ENCODE measurements around the gene EP400.

EP400 gene

GRCh38 chr12:131990066-131990979 lies 40.6 kb downstream of the EP400 start:
- peak; percentile 53 for DNase-seq

GRCh38 chr12:131990980-131991305 lies 41.2 kb downstream of the EP400 start:
- DNase-seq: no peak

- DNase-seq: no peak
Observed at GRCh38 chr12:131991816-131992430, 42.2 kb downstream of the EP400 start.

GRCh38 chr12:131994589-131994988 lies 44.8 kb downstream of the EP400 start:
- no peak for DNase-seq

- no peak for DNase-seq
Observed at GRCh38 chr12:132000286-132000872, 50.6 kb downstream of the EP400 start.

- DNase-seq: no peak
Observed at GRCh38 chr12:132003846-132004245, 54.1 kb downstream of the EP400 start.

- DNase-seq: no peak
Observed at GRCh38 chr12:132004946-132005345, 55.2 kb downstream of the EP400 start.

- DNase-seq: no peak
Observed at GRCh38 chr12:132006056-132006680, 56.4 kb downstream of the EP400 start.

- DNase-seq: no peak
Observed at GRCh38 chr12:132007041-132007440, 57.3 kb downstream of the EP400 start.

- no peak for DNase-seq
Observed at GRCh38 chr12:132009336-132009859, 59.7 kb downstream of the EP400 start.

GRCh38 chr12:132012919-132013568 lies 63.3 kb downstream of the EP400 start:
- no peak for DNase-seq

- DNase-seq: no peak
Observed at GRCh38 chr12:132014092-132014914, 64.6 kb downstream of the EP400 start.

- DNase-seq: no peak
Observed at GRCh38 chr12:132014915-132015280, 65.2 kb downstream of the EP400 start.

GRCh38 chr12:132015686-132016430 lies 66.1 kb downstream of the EP400 start:
- DNase-seq: no peak

GRCh38 chr12:132018193-132018916 lies 68.6 kb downstream of the EP400 start:
- no peak for DNase-seq

GRCh38 chr12:132019891-132020290 lies 70.1 kb downstream of the EP400 start:
- no peak for DNase-seq

- no peak for DNase-seq
Observed at GRCh38 chr12:132020292-132020691, 70.5 kb downstream of the EP400 start.

- DNase-seq: no peak
Observed at GRCh38 chr12:132021031-132021871, 71.5 kb downstream of the EP400 start.

- DNase-seq: no peak
Observed at GRCh38 chr12:132021965-132022364, 72.2 kb downstream of the EP400 start.

- no peak for DNase-seq
Observed at GRCh38 chr12:132023658-132024057, 73.9 kb downstream of the EP400 start.

Measured in COR-L47 (cell line).